Natural killer cell (primary cell): ENCODE measurements around the gene KRT36. TPM values are rescaled to one million over a fixed set of nuclear protein-coding genes. Genes with fewer than 3 reads are reported as not detected.

Experiments used
- ATAC-seq, 3 donors: fragments of 150-1000 bp in 2 of 3; fragments of 200-7000 bp in 1 of 3; cut with Tn5 transposase; 1 replicate in 1 of 3; 2 replicates in 2 of 3; pipeline ENCODE4 v1.10.0; 2021; ENCODE audit warnings: mild to moderate bottlenecking in 2 of 3, moderate library complexity in 2 of 3
- DNase-seq, 2 donors: peaks; one replicate each; pipeline versions ENCODE4 v3.0.0 to v3.0.0-alpha.2; 2013 to 2021; ENCODE audit warnings: mixed read lengths in 1 of 2
- H3K27ac ChIP-seq: one replicate; pipeline ENCODE4 v1.5.1; 2013; ENCODE audit warnings: mild to moderate bottlenecking, low read length
- H3K27me3 ChIP-seq: one replicate; pipeline ENCODE4 v1.6.1; 2013; ENCODE audit warnings: low read length; ENCODE audit not compliant: control insufficient read depth, insufficient read depth
- H3K36me3 ChIP-seq: one replicate; pipeline ENCODE4 v1.6.1; 2013; ENCODE audit warnings: low read length; ENCODE audit not compliant: control insufficient read depth, insufficient read depth
- H3K4me1 ChIP-seq: one replicate; pipeline ENCODE4 v1.6.1; 2013; ENCODE audit warnings: low read length; ENCODE audit not compliant: control insufficient read depth, insufficient read depth
- H3K4me3 ChIP-seq: one replicate; pipeline ENCODE4 v1.5.1; 2013; ENCODE audit warnings: low read length
- H3K9me3 ChIP-seq: one replicate; pipeline ENCODE4 v1.6.1; 2013; ENCODE audit warnings: low read length; ENCODE audit not compliant: control insufficient read depth, insufficient read depth
- H3K27ac Mint-ChIP-seq, 2 donors: one replicate each; pipeline ENCODE4 v1.8.0; 2022; ENCODE audit warnings: mild to moderate bottlenecking in 2 of 2, mixed read lengths in 2 of 2, moderate library complexity in 1 of 2
- H3K27me3 Mint-ChIP-seq, 2 donors: one replicate each; pipeline ENCODE4 v1.8.0; 2022; ENCODE audit warnings: low read depth in 2 of 2, mixed read lengths in 2 of 2
- H3K36me3 Mint-ChIP-seq: one replicate; pipeline ENCODE4 v1.8.0; 2022; ENCODE audit warnings: mixed read lengths
- H3K4me1 Mint-ChIP-seq, 2 donors: one replicate each; pipeline ENCODE4 v1.8.0; 2022; ENCODE audit warnings: mixed read lengths in 2 of 2
- H3K4me3 Mint-ChIP-seq: one replicate; pipeline ENCODE4 v1.8.0; 2022; ENCODE audit warnings: mild to moderate bottlenecking, moderate library complexity, mixed read lengths
- H3K9me3 Mint-ChIP-seq, 2 donors: one replicate each; pipeline ENCODE4 v1.8.0; 2022; ENCODE audit warnings: mixed read lengths in 2 of 2
- WGBS: methylation state at CpG from one replicate; pipeline ENCODE4 v1.1.7; 2013; ENCODE audit warnings: missing lambda C conversion rate; ENCODE audit not compliant: insufficient coverage; 5-methylcytosine and 5-hydroxymethylcytosine counted together
- intact Hi-C: fragments of 100-400 bp; cut with micrococcal nuclease; formaldehyde crosslinking; loops from one replicate; pipeline ENCODE4 v1.14.2; 2022
- total RNA-seq, 4 donors: library from RNA; stranded (reverse); fragments of 120-200 nt in 1 of 4; gene quantifications; one replicate each; pipeline versions ENCODE4 v1.2.3 to v1.2.4, GENCODE V29; 2013 to 2022
- TF ChIP-seq, protein P1 (sequence below): fragments of 200-600 bp; IDR thresholded peaks from one replicate; pipeline ENCODE4 v1.8.0; 2022; ENCODE audit warnings: antibody characterized with exemption

KRT36 gene
- total RNA-seq, 3 donors from 2014 or later (not counting 1 experiment from before 2014, with no cell fraction given): not detected

- no peak overlapping the region for H3K4me3 ChIP-seq
- H3K4me1 Mint-ChIP-seq: no peaks in the 10 kb centered on the region
- no peaks in the 10 kb centered on the region for H3K36me3 ChIP-seq
- intact Hi-C loops: no loop called here
- no peak for DNase-seq
- H3K9me3 ChIP-seq: no peaks in the 10 kb centered on the region
- H3K4me1 ChIP-seq: no peaks in the 10 kb centered on the region
- TF ChIP-seq, protein P1, sequence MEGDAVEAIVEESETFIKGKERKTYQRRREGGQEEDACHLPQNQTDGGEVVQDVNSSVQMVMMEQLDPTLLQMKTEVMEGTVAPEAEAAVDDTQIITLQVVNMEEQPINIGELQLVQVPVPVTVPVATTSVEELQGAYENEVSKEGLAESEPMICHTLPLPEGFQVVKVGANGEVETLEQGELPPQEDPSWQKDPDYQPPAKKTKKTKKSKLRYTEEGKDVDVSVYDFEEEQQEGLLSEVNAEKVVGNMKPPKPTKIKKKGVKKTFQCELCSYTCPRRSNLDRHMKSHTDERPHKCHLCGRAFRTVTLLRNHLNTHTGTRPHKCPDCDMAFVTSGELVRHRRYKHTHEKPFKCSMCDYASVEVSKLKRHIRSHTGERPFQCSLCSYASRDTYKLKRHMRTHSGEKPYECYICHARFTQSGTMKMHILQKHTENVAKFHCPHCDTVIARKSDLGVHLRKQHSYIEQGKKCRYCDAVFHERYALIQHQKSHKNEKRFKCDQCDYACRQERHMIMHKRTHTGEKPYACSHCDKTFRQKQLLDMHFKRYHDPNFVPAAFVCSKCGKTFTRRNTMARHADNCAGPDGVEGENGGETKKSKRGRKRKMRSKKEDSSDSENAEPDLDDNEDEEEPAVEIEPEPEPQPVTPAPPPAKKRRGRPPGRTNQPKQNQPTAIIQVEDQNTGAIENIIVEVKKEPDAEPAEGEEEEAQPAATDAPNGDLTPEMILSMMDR: no peak
- WGBS: 80% methylated on average over 10 of the region's 11 CpGs
- no peak overlapping the region for H3K4me3 Mint-ChIP-seq
- no peaks in the 10 kb centered on the region for H3K9me3 Mint-ChIP-seq
- H3K27me3 ChIP-seq: no peaks in the 10 kb centered on the region
- H3K27ac Mint-ChIP-seq: no peak overlapping the region
- H3K27ac ChIP-seq: no peak overlapping the region
- no peak for ATAC-seq
- no peaks in the 10 kb centered on the region for H3K36me3 Mint-ChIP-seq
- peaks cover 0 to 2% of the 10 kb centered on the region in 2 donors for H3K27me3 Mint-ChIP-seq
Measured at GRCh38 chr17:41519501-41520224, 30.0 kb upstream of the KRT36 start.

DNA sequence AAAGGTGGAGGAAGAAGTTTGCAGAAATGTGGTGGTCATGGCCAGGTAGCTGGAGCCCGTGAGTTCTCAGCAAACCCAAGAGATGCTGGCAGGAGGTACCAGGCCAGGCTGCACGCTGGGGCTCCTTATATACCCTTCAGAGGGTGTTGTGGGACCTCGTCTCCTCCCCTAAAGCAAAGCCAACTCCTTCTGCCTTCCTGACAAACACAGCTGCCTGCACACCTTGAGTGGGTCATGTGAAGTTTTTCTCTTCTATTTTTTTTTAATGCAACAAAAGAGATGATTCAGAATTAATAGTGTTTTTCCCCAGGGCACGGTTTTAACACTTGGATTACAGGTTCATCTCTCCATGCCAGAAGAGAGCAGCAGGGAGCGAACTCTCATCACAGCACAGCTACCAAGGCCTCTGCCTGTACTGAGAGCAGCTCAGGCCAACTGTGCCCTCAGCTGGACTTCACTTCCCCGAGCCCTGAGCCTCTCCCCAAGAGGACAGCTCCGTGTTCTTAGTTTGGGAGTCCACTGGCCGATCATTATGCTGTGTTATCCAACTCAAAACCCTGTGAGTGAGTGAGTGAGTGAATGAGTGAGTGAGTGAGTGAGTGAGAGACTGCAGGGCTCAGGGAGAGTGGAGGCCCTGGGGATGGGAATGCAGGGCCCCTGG, 29.2 kb upstream of the KRT36 start, which contains the start of gene KRT15:
Gene KRT15 (minus strand): TSS at position 102 of the 661 bp plus-strand sequence. CDS start 63 bp downstream, at position 39.
- no peaks in the 10 kb centered on the region for H3K9me3 Mint-ChIP-seq
- DNase-seq (no peak), ATAC-seq (no peak)
- Histone ChIP-seq H3K27me3 (no peaks in the 10 kb centered on the region), H3K4me3 (no peak within 1 kb of the TSS), H3K36me3 (no peaks in the 10 kb centered on the region), H3K9me3 (no peaks in the 10 kb centered on the region), H3K4me1 (no peaks in the 10 kb centered on the region), H3K27ac (no peak within 1 kb of the TSS)
- H3K4me1 Mint-ChIP-seq: no peaks in the 10 kb centered on the region
- intact Hi-C loops: no loop called here
- peaks cover 0 to 2% of the 10 kb centered on the region in 2 donors for H3K27me3 Mint-ChIP-seq
- H3K27ac Mint-ChIP-seq: no peak within 1 kb of the TSS
- H3K4me3 Mint-ChIP-seq: no peak within 1 kb of the TSS
- H3K36me3 Mint-ChIP-seq: no peaks in the 10 kb centered on the region
- TF ChIP-seq, protein P1: no peak
- 75% methylated on average over 7 of the region's 8 CpGs for WGBS

DNA sequence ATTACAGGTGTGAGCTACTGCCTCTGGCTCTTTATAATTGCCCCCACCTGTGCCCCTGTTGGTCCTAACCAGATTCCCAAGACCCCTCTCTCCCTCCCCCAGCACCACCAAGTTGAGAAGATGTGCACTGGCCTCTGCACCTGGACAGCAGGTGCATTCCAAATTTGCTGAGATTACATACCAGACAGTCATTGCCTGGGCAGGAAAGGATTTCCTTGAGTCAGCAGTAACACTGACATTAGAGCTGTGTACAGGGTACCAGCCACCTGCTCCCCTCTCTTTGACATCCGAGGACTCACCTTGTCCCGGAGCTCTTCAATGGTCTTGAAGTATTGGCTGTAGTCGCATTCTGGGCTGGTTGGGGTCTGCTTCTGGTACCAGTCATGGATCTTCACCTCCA, 28.3 kb upstream of the KRT36 start:
- ATAC-seq (no peak), DNase-seq (no peak)
- TF ChIP-seq, protein P1: no peak
- Mint-ChIP-seq H3K27ac (no peak overlapping the region), H3K36me3 (no peaks in the 10 kb centered on the region), H3K27me3 (peaks cover 0 to 2% of the 10 kb centered on the region in 2 donors), H3K4me1 (no peaks in the 10 kb centered on the region), H3K9me3 (no peaks in the 10 kb centered on the region), H3K4me3 (no peak overlapping the region)
- 81% methylated on average over 3 of the region's 3 CpGs for WGBS
- no peaks in the 10 kb centered on the region for H3K36me3 ChIP-seq
- intact Hi-C loops: no loop called here
- H3K27ac ChIP-seq: no peak overlapping the region
- H3K4me1 ChIP-seq: peaks cover under 1% of the 10 kb centered on the region
- H3K9me3 ChIP-seq: no peaks in the 10 kb centered on the region
- H3K4me3 ChIP-seq: no peak overlapping the region
- H3K27me3 ChIP-seq: no peaks in the 10 kb centered on the region
